GM12878 (cell line): ENCODE data around the gene ACTR8. TPM values are rescaled to one million over a fixed set of nuclear protein-coding genes. Genes with fewer than 3 reads are reported as not detected.
A peak's percentile ranks its signal among the peaks of the same experiment; 100 is the strongest.

Experiments
- ATAC-seq: fragments of 200-7000 bp; cut with Tn5 transposase; 3 replicates; pipeline ENCODE4 v1.9.1; 2020; ENCODE audit warnings: mild to moderate bottlenecking, moderate library complexity
- BruUV-seq: library from RNA; stranded (reverse); fragments of 400-500 nt; replicated peaks from 2 replicates; lab custom pipeline; 2021; lab: Mats Ljungman, UMichigan
- CTCF ChIA-PET: fragments of 300-600 bp; sonication (Branson Sonifier 250); formaldehyde crosslinking; extraction: SDS; loops from one replicate; lab custom pipeline; 2021; ENCODE audit warnings: inconsistent platforms; lab: Yijun Ruan, JAX
- POLR2A ChIA-PET: fragments of 350-600 bp; formaldehyde crosslinking; extraction: SDS; loops from one replicate; lab custom pipeline; 2021; ENCODE audit warnings: inconsistent platforms; lab: Charles Lee
- RAD21 ChIA-PET: fragments of 300-600 bp; sonication (Branson Sonifier 250); formaldehyde crosslinking; loops from one replicate; lab custom pipeline; 2023; ENCODE audit warnings: antibody characterized with exemption; ENCODE audit not compliant: unreplicated experiment; lab: Charles Lee
- SMC1A ChIA-PET: fragments of 300-600 bp; sonication (Branson Sonifier 250); formaldehyde crosslinking; loops from one replicate; lab custom pipeline; 2023; ENCODE audit not compliant: unreplicated experiment, uncharacterized antibody; lab: Charles Lee
- DNase-seq: peaks from one replicate; pipeline ENCODE4 v3.0.0-alpha.2; 2011; ENCODE audit warnings: low read depth, low spot score
- FAIRE-seq: peaks from 3 replicates; lab custom pipeline; 2011; peaks lifted over from hg19 to GRCh38; lab: Jason Lieb, UNC
- H2AFZ ChIP-seq: 2 replicates; pipeline ENCODE4 v1.6.0; 2011; ENCODE audit warnings: low read depth, low read length, control low read depth; ENCODE audit not compliant: control insufficient read depth
- H3K27ac ChIP-seq: 2 replicates; pipeline ENCODE4 v1.5.1; 2011; ENCODE audit warnings: control low read depth; ENCODE audit not compliant: control insufficient read depth, insufficient read depth
- H3K27me3 ChIP-seq, 2 experiments: replicated peaks in 1 of 2; 2 replicates each; pipeline versions ENCODE4 v1.6.0 to v1.6.1; 2011; ENCODE audit warnings: low read length in 1 of 2; ENCODE audit not compliant: control insufficient read depth in 2 of 2, insufficient read depth in 2 of 2
- H3K36me3 ChIP-seq, 2 experiments: 2 replicates each; pipeline ENCODE4 v1.5.1; 2011; ENCODE audit warnings: low read length in 1 of 2; ENCODE audit not compliant: control insufficient read depth in 2 of 2, insufficient read depth in 2 of 2
- H3K4me1 ChIP-seq: 2 replicates; pipeline ENCODE4 v1.6.1; 2011; ENCODE audit warnings: mild to moderate bottlenecking, low read length, moderate library complexity, mixed read lengths; ENCODE audit not compliant: control insufficient read depth, insufficient read depth
- H3K4me2 ChIP-seq: 2 replicates; pipeline ENCODE4 v1.6.0; 2011; ENCODE audit warnings: control low read depth; ENCODE audit not compliant: control insufficient read depth, insufficient read depth
- H3K4me3 ChIP-seq: fragments of 200-600 bp; sonication (generic); 2 replicates; pipeline ENCODE4 v1.5.1; 2016
- H3K79me2 ChIP-seq: 2 replicates; pipeline ENCODE4 v1.6.0; 2011; ENCODE audit warnings: low read length; ENCODE audit not compliant: control insufficient read depth, insufficient read depth
- H3K9ac ChIP-seq: 2 replicates; pipeline ENCODE4 v1.8.0; 2011; ENCODE audit warnings: low read length, control low read depth, mixed read lengths; ENCODE audit not compliant: control insufficient read depth, insufficient read depth
- H3K9me3 ChIP-seq: replicated peaks from 3 replicates; pipeline ENCODE4 v1.5.1; 2011; ENCODE audit warnings: mild to moderate bottlenecking, low read length; ENCODE audit not compliant: control insufficient read depth, insufficient read depth
- H4K20me1 ChIP-seq: 2 replicates; pipeline ENCODE4 v1.6.0; 2011; ENCODE audit not compliant: control insufficient read depth, insufficient read depth
- KLF5 ChIP-seq: fragments of 450-650 bp; IDR thresholded peaks from 2 replicates; pipeline ENCODE4 v1.6.1; 2014; ENCODE audit warnings: mild to moderate bottlenecking; ENCODE audit not compliant: partially characterized antibody
- LARP7 ChIP-seq: fragments of 450-650 bp; IDR thresholded peaks from 2 replicates; pipeline ENCODE4 v1.6.1; 2017; ENCODE audit warnings: mild to moderate bottlenecking
- MLLT1 ChIP-seq: fragments of 450-650 bp; IDR thresholded peaks from 2 replicates; pipeline ENCODE4 v1.6.1; 2016; ENCODE audit warnings: mild to moderate bottlenecking
- MYB ChIP-seq: fragments of 150-350 bp; IDR thresholded peaks from 2 replicates; pipeline ENCODE4 v1.6.1; 2014; ENCODE audit warnings: mild to moderate bottlenecking, low read depth, low read length, borderline replicate concordance
- RB1 ChIP-seq: fragments of 450-650 bp; formaldehyde crosslinking; IDR thresholded peaks from 2 replicates; pipeline ENCODE4 v1.6.1; 2017; ENCODE audit warnings: mild to moderate bottlenecking, borderline replicate concordance
- SP1 ChIP-seq: IDR thresholded peaks from one replicate; pipeline ENCODE4 v1.6.1; 2011; ENCODE audit warnings: low read depth, low read length
- SUZ12 ChIP-seq: fragments of 200-600 bp; sonication (generic); IDR thresholded peaks from one replicate; pipeline ENCODE4 v1.6.1; 2018; ENCODE audit warnings: antibody characterized with exemption, mild to moderate bottlenecking; ENCODE audit not compliant: unreplicated experiment
- WGBS: methylation state at CpG from one replicate; pipeline ENCODE4 v1.1.6; 2016; ENCODE audit warnings: low lambda C conversion rate; ENCODE audit not compliant: insufficient replicate concordance, insufficient coverage; ENCODE audit errors: missing lambda C conversion rate; 5-methylcytosine and 5-hydroxymethylcytosine counted together
- in situ Hi-C: fragments of 300-500 bp; cut with MboI; formaldehyde crosslinking; loops from 9 replicates; pipeline ENCODE4 v1.14.3; 2018; ENCODE audit warnings: mixed read lengths
- intact Hi-C: fragments of 100-400 bp; cut with micrococcal nuclease; formaldehyde crosslinking; loops from one replicate; pipeline ENCODE4 v1.14.2; 2022; ENCODE audit not compliant: unreplicated experiment
- polyA plus RNA-seq, 11 experiments: library from polyadenylated mRNA; depleted of rRNA in 4 of 11; unstranded in 6 of 11; stranded (reverse) in 5 of 11; fragments of >200 nt; fragmentation: Nextera tagmentation in 4 of 11; fragmentation: Illumina TruSeq in 1 of 11; extraction: Ambion mirVana in 4 of 11; extraction: Trizol in 1 of 11; gene quantifications; 1 replicate in 1 of 11; 2 replicates in 10 of 11; pipeline versions ENCODE4 v1.2.1 to v1.2.3, GENCODE V29; 2011 to 2016; ENCODE audit warnings: inconsistent platforms in 2 of 11, missing spikeins in 2 of 11, low read depth in 1 of 11
- total RNA-seq, 4 experiments: library from RNA; depleted of rRNA in 3 of 4; stranded (reverse); fragments of >200 nt in 3 of 4; fragmentation: Illumina TruSeq in 1 of 4; extraction: Trizol in 1 of 4; gene quantifications; 2 replicates each; pipeline versions ENCODE4 v1.2.1 to v1.2.3, GENCODE V29; 2013 to 2021
- TF ChIP-seq, protein P1 (sequence below): IDR thresholded peaks from 2 replicates; pipeline ENCODE4 v1.6.1; 2011; ENCODE audit warnings: low read depth, low read length, improper control_type of control experiment, borderline replicate concordance

ACTR8 gene
- total and polyA plus RNA-seq, 10 of the 15 experiments (the other 5 are each of a cell fraction or from before 2014, with no cell fraction given): 5.3 to 35.7 (median 26.4) TPM

GRCh38 chr3:53849916-53850315, 32.0 kb downstream of the ACTR8 start:
- WGBS: 80% methylated on average over 7 of the region's 7 CpGs
- no peak overlapping the region for H3K9ac ChIP-seq
- no TSS peak for BruUV-seq
- H3K4me2 ChIP-seq: no peak overlapping the region
- H3K4me1 ChIP-seq: peaks cover 11% of the 10 kb centered on the region
- TF ChIP-seq, protein P1, sequence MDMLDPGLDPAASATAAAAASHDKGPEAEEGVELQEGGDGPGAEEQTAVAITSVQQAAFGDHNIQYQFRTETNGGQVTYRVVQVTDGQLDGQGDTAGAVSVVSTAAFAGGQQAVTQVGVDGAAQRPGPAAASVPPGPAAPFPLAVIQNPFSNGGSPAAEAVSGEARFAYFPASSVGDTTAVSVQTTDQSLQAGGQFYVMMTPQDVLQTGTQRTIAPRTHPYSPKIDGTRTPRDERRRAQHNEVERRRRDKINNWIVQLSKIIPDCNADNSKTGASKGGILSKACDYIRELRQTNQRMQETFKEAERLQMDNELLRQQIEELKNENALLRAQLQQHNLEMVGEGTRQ: no peak
- TF ChIP-seq SUZ12 (no peak), KLF5 (no peak), SP1 (no peak), LARP7 (no peak), RB1 (no peak)
- in situ Hi-C loops (no loop called here), intact Hi-C loops (loop anchor here (10.0 kb wide), 1 partner anchor 105 kb away; no protein-coding TSS in a partner anchor)
- ChIA-PET SMC1A (interaction anchor here (1.7 kb wide), 1 partner anchor 31 kb away, joined by 5 read pairs; no protein-coding TSS in a partner anchor), POLR2A (interaction anchor here (0.7 kb wide), 1 partner anchor 55 kb away, joined by 6 read pairs; no protein-coding TSS in a partner anchor), RAD21 (no interaction called here), CTCF (no interaction called here)
- H3K9me3 ChIP-seq: no peaks in the 10 kb centered on the region
- no peak for FAIRE-seq
- peaks cover 6% of the 10 kb centered on the region for H3K79me2 ChIP-seq
- H3K36me3 ChIP-seq: no peaks in the 10 kb centered on the region
- no peaks in the 10 kb centered on the region for H4K20me1 ChIP-seq
- H3K4me3 ChIP-seq: no peak overlapping the region
- ATAC-seq: no peak
- DNase-seq: no peak
- H3K27ac ChIP-seq: no peak overlapping the region
- H3K27me3 ChIP-seq: no peaks in the 10 kb centered on the region
- no peak overlapping the region for H2AFZ ChIP-seq

- CTCF ChIA-PET: interaction anchor here (0.7 to 1.6 kb wide), 5 partner anchors 9 to 178 kb away, joined by 3 to 6 read pairs (median 3); no protein-coding TSS in a partner anchor
- H3K4me1 ChIP-seq: peaks cover 39% of the 10 kb centered on the region
- in situ Hi-C loops: no loop called here
- WGBS: 73% methylated on average over 10 of the region's 10 CpGs
- TF ChIP-seq MLLT1: peak; percentile 75
- no peak for TF ChIP-seq MYB
- TF ChIP-seq, all 136 proteins: peak for 1
- H3K9me3 ChIP-seq: no peaks in the 10 kb centered on the region
- ChIA-PET POLR2A (interaction anchor here (0.7 to 4.1 kb wide), 8 partner anchors 9 to 117 kb away, joined by 4 to 30 read pairs (median 4); partner anchors contain the start of gene SELENOK), SMC1A (interaction anchor here (1.1 to 2.1 kb wide), 7 partner anchors 15 to 117 kb away, joined by 3 to 8 read pairs (median 4); no protein-coding TSS in a partner anchor), RAD21 (interaction anchor here (1.6 to 2.1 kb wide), 3 partner anchors 17 to 43 kb away, joined by 3 to 8 read pairs (median 6); no protein-coding TSS in a partner anchor)
- peak overlapping the region; percentile 73; the same call in 1 of the 2 replicates for H3K9ac ChIP-seq
- peak overlapping the region; percentile 82 for H3K4me2 ChIP-seq
- BruUV-seq: TSS peak; percentile 70
- peak overlapping the region; percentile 73; the same call in 1 of the 2 replicates for H3K4me3 ChIP-seq
- intact Hi-C loops: loop anchor here (10.0 kb wide), 1 partner anchor 102 kb away; no protein-coding TSS in a partner anchor
- no peaks in the 10 kb centered on the region for H3K27me3 ChIP-seq
- H3K27ac ChIP-seq: no peak overlapping the region
- peaks cover 18% of the 10 kb centered on the region for H3K79me2 ChIP-seq
- H3K36me3 ChIP-seq: no peaks in the 10 kb centered on the region
- H2AFZ ChIP-seq: peak overlapping the region; percentile 81; the same call in 1 of the 2 replicates
- ATAC-seq: no peak
- H4K20me1 ChIP-seq: no peaks in the 10 kb centered on the region
- no peak for FAIRE-seq
- no peak for DNase-seq
These were observed 35.1 kb downstream of the ACTR8 start for GRCh38 chr3:53846851-53847155.
